Measurements from ENCODE around the gene CDH12. TPM values are rescaled to one million over a fixed set of nuclear protein-coding genes. Genes with fewer than 3 reads are reported as not detected.
"Not testable (repeated sequence)": the region's sequence is repeated elsewhere in the genome, so short reads cannot be mapped to it uniquely, and the experiment has no call there.

Gene CDH12
- total and polyA plus RNA-seq, 10 of the 15 experiments (the other 5 are each of a cell fraction or from before 2014, with no cell fraction given), result 0.03 to 0.16 TPM; not detected in 8

- no peak for TF ChIP-seq EGR1 (IDR thresholded peaks at IDR 0.05; ENCODE audit: borderline replicate concordance in 1 of 2, low read depth in 2 of 2, low read length in 2 of 2)
- no peak for TF ChIP-seq STAT1 (conservative IDR thresholded peaks at IDR 0.05)
- no peak for TF ChIP-seq CHD4 (IDR thresholded peaks at IDR 0.05)
- no peak for TF ChIP-seq DPF2 (IDR thresholded peaks at IDR 0.05)
- ChIA-PET CTCF (no interaction called here), SMC1A (ENCODE audit: uncharacterized antibody, unreplicated experiment) (no interaction called here), RAD21 (ENCODE audit: unreplicated experiment) (no interaction called here), POLR2A (no interaction called here)
- intact Hi-C loops (cut with micrococcal nuclease; ENCODE audit: unreplicated experiment), result no loop called here
- H4K20me1 ChIP-seq (ENCODE audit: control insufficient read depth, insufficient read depth), result no peaks in the 10 kb centered on the region
- H3K4me1 ChIP-seq (ENCODE audit: control insufficient read depth, insufficient read depth, low read length), result no peaks in the 10 kb centered on the region
- 20% methylated on average over 2 of the region's 2 CpGs for WGBS (ENCODE audit: insufficient coverage, insufficient replicate concordance, low lambda C conversion rate, missing lambda C conversion rate)
- H3K79me2 ChIP-seq (ENCODE audit: control insufficient read depth, insufficient read depth, low read length), result no peaks in the 10 kb centered on the region
- no peaks in the 10 kb centered on the region for H3K36me3 ChIP-seq (ENCODE audit: control insufficient read depth in 2 of 2, insufficient read depth in 2 of 2, low read length in 1 of 2)
- no peaks in the 10 kb centered on the region for H3K27me3 ChIP-seq (replicated peaks in 1 of 2; ENCODE audit: control insufficient read depth in 2 of 2, insufficient read depth in 2 of 2, low read length in 1 of 2)
- no TSS peak for BruUV-seq (replicated peaks)
- DNase-seq (ENCODE audit: low read depth, low spot score), result no peak
- ATAC-seq, result no peak
- no peaks in the 10 kb centered on the region for H3K9me3 ChIP-seq (replicated peaks; ENCODE audit: control insufficient read depth, insufficient read depth, low read length)
- no peak overlapping the region for H3K4me3 ChIP-seq
- no peak overlapping the region for H3K9ac ChIP-seq (ENCODE audit: control insufficient read depth, insufficient read depth, low read length)
- H3K27ac ChIP-seq (ENCODE audit: control insufficient read depth, insufficient read depth), result no peak overlapping the region
- in situ Hi-C loops (cut with MboI), result no loop called here
- H2AFZ ChIP-seq (ENCODE audit: control insufficient read depth, low read depth, low read length), result no peak overlapping the region
- no peak overlapping the region for H3K4me2 ChIP-seq (ENCODE audit: control insufficient read depth, insufficient read depth)
- no peak for FAIRE-seq
Measured at GRCh38 chr5:22341406-22341805, 511.7 kb downstream of the CDH12 start.

GRCh38 chr5:22332949-22333348 lies 520.2 kb downstream of the CDH12 start:
- ATAC-seq; H4K20me1 ChIP-seq (ENCODE audit: control insufficient read depth, insufficient read depth); DNase-seq (ENCODE audit: low read depth, low spot score); RAD21 ChIA-PET (ENCODE audit: unreplicated experiment); in situ Hi-C loops (cut with MboI); H3K9me3 ChIP-seq (replicated peaks; ENCODE audit: control insufficient read depth, insufficient read depth, low read length); H3K4me1 ChIP-seq (ENCODE audit: control insufficient read depth, insufficient read depth, low read length); H3K4me3 ChIP-seq; H3K79me2 ChIP-seq (ENCODE audit: control insufficient read depth, insufficient read depth, low read length); H2AFZ ChIP-seq (ENCODE audit: control insufficient read depth, low read depth, low read length); intact Hi-C loops (cut with micrococcal nuclease; ENCODE audit: unreplicated experiment); H3K27ac ChIP-seq (ENCODE audit: control insufficient read depth, insufficient read depth); H3K9ac ChIP-seq (ENCODE audit: control insufficient read depth, insufficient read depth, low read length); POLR2A ChIA-PET; FAIRE-seq; H3K4me2 ChIP-seq (ENCODE audit: control insufficient read depth, insufficient read depth); BruUV-seq (replicated peaks); H3K27me3 ChIP-seq (replicated peaks in 1 of 2; ENCODE audit: control insufficient read depth in 2 of 2, insufficient read depth in 2 of 2, low read length in 1 of 2); CTCF ChIA-PET; H3K36me3 ChIP-seq (ENCODE audit: control insufficient read depth in 2 of 2, insufficient read depth in 2 of 2, low read length in 1 of 2): not testable (repeated sequence)
- WGBS (ENCODE audit: insufficient coverage, insufficient replicate concordance, low lambda C conversion rate, missing lambda C conversion rate), result 48% methylated on average over 3 of the region's 3 CpGs
- SMC1A ChIA-PET (ENCODE audit: uncharacterized antibody, unreplicated experiment), result interaction anchor here (1.4 kb wide), 1 partner anchor 26 kb away, joined by 3 read pairs; no protein-coding TSS in a partner anchor

Data from GM12878 (cell line).